RWPE2 (cell line): ENCODE data around the gene SMIM10L1.

Source experiments
- ATAC-seq: fragments of 200-7000 bp; cut with Tn5 transposase; 3 replicates; pipeline ENCODE4 v1.9.1; 2021; ENCODE audit warnings: low read depth
- DNase-seq: peaks from one replicate; pipeline ENCODE4 v3.0.0-alpha.2; 2020; ENCODE audit warnings: low spot score
- H3K27ac ChIP-seq: fragments of 450-650 bp; 2 replicates; pipeline ENCODE4 v1.5.1; 2017; ENCODE audit warnings: mild to moderate bottlenecking; ENCODE audit not compliant: poor library complexity, severe bottlenecking
- H3K27me3 ChIP-seq: fragments of 250-450 bp; sonication (Bioruptor Pico); 2 replicates; pipeline ENCODE4 v1.5.1; 2021; ENCODE audit warnings: mild to moderate bottlenecking, moderate library complexity; ENCODE audit not compliant: insufficient read depth, poor library complexity, severe bottlenecking
- H3K36me3 ChIP-seq: fragments of 250-450 bp; sonication (Bioruptor Pico); 2 replicates; pipeline ENCODE4 v1.5.1; 2020; ENCODE audit warnings: low read depth, mild to moderate bottlenecking, moderate library complexity
- H3K4me1 ChIP-seq: fragments of 250-450 bp; sonication (Bioruptor Pico); 2 replicates; pipeline ENCODE4 v1.5.1; 2021; ENCODE audit warnings: mild to moderate bottlenecking, moderate library complexity; ENCODE audit not compliant: insufficient read depth, poor library complexity, severe bottlenecking
- H3K4me3 ChIP-seq: fragments of 250-450 bp; sonication (Bioruptor Pico); 2 replicates; pipeline ENCODE4 v1.5.1; 2021; ENCODE audit warnings: mild to moderate bottlenecking, moderate library complexity; ENCODE audit not compliant: severe bottlenecking
- H3K9me3 ChIP-seq: fragments of 250-450 bp; sonication (Bioruptor Pico); 2 replicates; pipeline ENCODE4 v1.5.1; 2021; ENCODE audit warnings: mild to moderate bottlenecking, moderate library complexity; ENCODE audit not compliant: severe bottlenecking
- CTCF ChIP-seq: fragments of 450-650 bp; IDR thresholded peaks from one replicate; pipeline ENCODE4 v1.5.1; 2017; ENCODE audit warnings: mild to moderate bottlenecking, moderate library complexity; ENCODE audit not compliant: poor library complexity, severe bottlenecking

Gene SMIM10L1

GRCh38 chr12:11150832-11151231 is 20.2 kb upstream of the SMIM10L1 start:
- TF ChIP-seq CTCF, result no peak
- ATAC-seq, result no peak

GRCh38 chr12:11152725-11153124 is 18.3 kb upstream of the SMIM10L1 start:
- H3K9me3 ChIP-seq, result no peaks in the 10 kb centered on the region
- no peaks in the 10 kb centered on the region for H3K27me3 ChIP-seq
- TF ChIP-seq CTCF, result no peak
- no peak overlapping the region for H3K4me3 ChIP-seq
- DNase-seq, result no peak
- H3K4me1 ChIP-seq, result no peaks in the 10 kb centered on the region
- no peaks in the 10 kb centered on the region for H3K36me3 ChIP-seq
- no peak for ATAC-seq
- H3K27ac ChIP-seq, result no peak overlapping the region

More at GRCh38 chr12:11150832-11151231, 20.2 kb upstream of the SMIM10L1 start:
- DNase-seq, result no peak
- Histone ChIP-seq H3K27me3 (no peaks in the 10 kb centered on the region), H3K27ac (no peak overlapping the region), H3K36me3 (no peaks in the 10 kb centered on the region), H3K4me3 (no peak overlapping the region), H3K4me1 (no peaks in the 10 kb centered on the region), H3K9me3 (no peaks in the 10 kb centered on the region)

GRCh38 chr12:11154400-11154925 is 16.5 kb upstream of the SMIM10L1 start:
- H3K9me3 ChIP-seq, result no peaks in the 10 kb centered on the region
- DNase-seq, result no peak
- no peak for ATAC-seq
- no peaks in the 10 kb centered on the region for H3K4me1 ChIP-seq
- H3K27ac ChIP-seq, result no peak overlapping the region
- no peak overlapping the region for H3K4me3 ChIP-seq
- TF ChIP-seq CTCF, result no peak
- H3K36me3 ChIP-seq, result no peaks in the 10 kb centered on the region
- no peaks in the 10 kb centered on the region for H3K27me3 ChIP-seq

GRCh38 chr12:11158885-11159444 is 12.0 kb upstream of the SMIM10L1 start:
- DNase-seq (no peak), ATAC-seq (no peak)

More at GRCh38 chr12:11158885-11159444, 12.0 kb upstream of the SMIM10L1 start:
- no peak overlapping the region for H3K27ac ChIP-seq
- no peaks in the 10 kb centered on the region for H3K4me1 ChIP-seq
- no peak for TF ChIP-seq CTCF
- H3K27me3 ChIP-seq, result no peaks in the 10 kb centered on the region
- no peaks in the 10 kb centered on the region for H3K9me3 ChIP-seq
- 0 out of 2 replicates have a peak, but pooled peaks cover 3% of the 10 kb centered on the region for H3K36me3 ChIP-seq
- H3K4me3 ChIP-seq, result no peak overlapping the region
